ENCODE measurements around the gene SAT1.

Gene SAT1

GRCh38 chrX:23745786-23746185 is 37.2 kb upstream of the SAT1 start:
- Histone ChIP-seq H3K36me3 (ENCODE audit: control insufficient read depth, insufficient read depth, low read length) (no peaks in the 10 kb centered on the region), H3K27me3 (replicated peaks; ENCODE audit: control insufficient read depth, insufficient read depth, low read length) (no peaks in the 10 kb centered on the region), H3K4me3 (replicated peaks; ENCODE audit: low read depth, low read length) (no peak overlapping the region)
- TF ChIP-seq CTCF (IDR thresholded peaks at IDR 0.05; ENCODE audit: insufficient read depth, low read length, poor library complexity, severe bottlenecking) = no peak
- DNase-seq (ENCODE audit: extremely low read depth, insufficient read length) = no peak

- no peaks in the 10 kb centered on the region for H3K36me3 ChIP-seq (ENCODE audit: control insufficient read depth, insufficient read depth, low read length)
- TF ChIP-seq CTCF (IDR thresholded peaks at IDR 0.05; ENCODE audit: insufficient read depth, low read length, poor library complexity, severe bottlenecking) = no peak
- no peak for DNase-seq (ENCODE audit: extremely low read depth, insufficient read length)
- no peaks in the 10 kb centered on the region for H3K27me3 ChIP-seq (replicated peaks; ENCODE audit: control insufficient read depth, insufficient read depth, low read length)
- no peak overlapping the region for H3K4me3 ChIP-seq (replicated peaks; ENCODE audit: low read depth, low read length)
Observed at GRCh38 chrX:23749129-23749528, 33.8 kb upstream of the SAT1 start.

GRCh38 chrX:23749576-23749975 is 33.4 kb upstream of the SAT1 start:
- no peaks in the 10 kb centered on the region for H3K36me3 ChIP-seq (ENCODE audit: control insufficient read depth, insufficient read depth, low read length)
- DNase-seq (ENCODE audit: extremely low read depth, insufficient read length) = no peak
- H3K27me3 ChIP-seq (replicated peaks; ENCODE audit: control insufficient read depth, insufficient read depth, low read length) = no peaks in the 10 kb centered on the region
- no peak for TF ChIP-seq CTCF (IDR thresholded peaks at IDR 0.05; ENCODE audit: insufficient read depth, low read length, poor library complexity, severe bottlenecking)
- H3K4me3 ChIP-seq (replicated peaks; ENCODE audit: low read depth, low read length) = no peak overlapping the region

- DNase-seq (ENCODE audit: extremely low read depth, insufficient read length) = no peak
- Histone ChIP-seq H3K36me3 (ENCODE audit: control insufficient read depth, insufficient read depth, low read length) (no peaks in the 10 kb centered on the region), H3K27me3 (replicated peaks; ENCODE audit: control insufficient read depth, insufficient read depth, low read length) (no peaks in the 10 kb centered on the region), H3K4me3 (replicated peaks; ENCODE audit: low read depth, low read length) (no peak overlapping the region)
- TF ChIP-seq CTCF (IDR thresholded peaks at IDR 0.05; ENCODE audit: insufficient read depth, low read length, poor library complexity, severe bottlenecking) = no peak
Observed at GRCh38 chrX:23752740-23753415, 30.1 kb upstream of the SAT1 start.

GRCh38 chrX:23754664-23755063 is 28.3 kb upstream of the SAT1 start:
- DNase-seq (ENCODE audit: extremely low read depth, insufficient read length) = no peak
- no peaks in the 10 kb centered on the region for H3K27me3 ChIP-seq (replicated peaks; ENCODE audit: control insufficient read depth, insufficient read depth, low read length)
- no peaks in the 10 kb centered on the region for H3K36me3 ChIP-seq (ENCODE audit: control insufficient read depth, insufficient read depth, low read length)
- H3K4me3 ChIP-seq (replicated peaks; ENCODE audit: low read depth, low read length) = no peak overlapping the region
- TF ChIP-seq CTCF (IDR thresholded peaks at IDR 0.05; ENCODE audit: insufficient read depth, low read length, poor library complexity, severe bottlenecking) = no peak

GRCh38 chrX:23756165-23756564 is 26.8 kb upstream of the SAT1 start:
- Histone ChIP-seq H3K4me3 (replicated peaks; ENCODE audit: low read depth, low read length) (no peak overlapping the region), H3K36me3 (ENCODE audit: control insufficient read depth, insufficient read depth, low read length) (no peaks in the 10 kb centered on the region), H3K27me3 (replicated peaks; ENCODE audit: control insufficient read depth, insufficient read depth, low read length) (no peaks in the 10 kb centered on the region)
- peak; percentile 48 for TF ChIP-seq CTCF (IDR thresholded peaks at IDR 0.05; ENCODE audit: insufficient read depth, low read length, poor library complexity, severe bottlenecking)
- DNase-seq (ENCODE audit: extremely low read depth, insufficient read length) = no peak

All from GM06990 (cell line).